ENCODE data around the gene RGS8.

GRCh38 chr1:182641561-182641960 is 42.8 kb downstream of the RGS8 start:
- TF ChIP-seq POLR2A (IDR thresholded peaks at IDR 0.05) (no peak), CTCF (IDR thresholded peaks at IDR 0.05) (no peak), POLR2AphosphoS5 (IDR thresholded peaks at IDR 0.05) (no peak), EP300 (IDR thresholded peaks at IDR 0.05) (no peak)
